PC-9 (cell line): ENCODE results near the gene ZNF99.

Experiments
- EZH2 ChIP-seq: fragments of 200-600 bp; sonication (generic); IDR thresholded peaks from 2 replicates; pipeline ENCODE4 v1.8.0; 2017; ENCODE audit warnings: antibody characterized with exemption, low read depth
- TF ChIP-seq, protein P1 (sequence below): fragments of 200-600 bp; sonication (generic); conservative IDR thresholded peaks from 2 replicates; pipeline ENCODE4 v1.6.1; 2017; ENCODE audit warnings: mixed run types, antibody characterized with exemption, mild to moderate bottlenecking, moderate library complexity

- TF ChIP-seq, protein P1, sequence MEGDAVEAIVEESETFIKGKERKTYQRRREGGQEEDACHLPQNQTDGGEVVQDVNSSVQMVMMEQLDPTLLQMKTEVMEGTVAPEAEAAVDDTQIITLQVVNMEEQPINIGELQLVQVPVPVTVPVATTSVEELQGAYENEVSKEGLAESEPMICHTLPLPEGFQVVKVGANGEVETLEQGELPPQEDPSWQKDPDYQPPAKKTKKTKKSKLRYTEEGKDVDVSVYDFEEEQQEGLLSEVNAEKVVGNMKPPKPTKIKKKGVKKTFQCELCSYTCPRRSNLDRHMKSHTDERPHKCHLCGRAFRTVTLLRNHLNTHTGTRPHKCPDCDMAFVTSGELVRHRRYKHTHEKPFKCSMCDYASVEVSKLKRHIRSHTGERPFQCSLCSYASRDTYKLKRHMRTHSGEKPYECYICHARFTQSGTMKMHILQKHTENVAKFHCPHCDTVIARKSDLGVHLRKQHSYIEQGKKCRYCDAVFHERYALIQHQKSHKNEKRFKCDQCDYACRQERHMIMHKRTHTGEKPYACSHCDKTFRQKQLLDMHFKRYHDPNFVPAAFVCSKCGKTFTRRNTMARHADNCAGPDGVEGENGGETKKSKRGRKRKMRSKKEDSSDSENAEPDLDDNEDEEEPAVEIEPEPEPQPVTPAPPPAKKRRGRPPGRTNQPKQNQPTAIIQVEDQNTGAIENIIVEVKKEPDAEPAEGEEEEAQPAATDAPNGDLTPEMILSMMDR: no peak
- no peak for TF ChIP-seq EZH2
These were observed 22.5 kb upstream of the ZNF99 start for GRCh38 chr19:22806418-22806817.
